HG02588 (cell line): Measurements from ENCODE around the gene IL11.
"Not testable (repeated sequence)": the region's sequence is repeated elsewhere in the genome, so short reads cannot be mapped to it uniquely, and the experiment has no call there.

Experiments used
- ATAC-seq: cut with Tn5 transposase; IDR thresholded peaks from one replicate; pipeline ENCODE4 v1.9.1; 2021; ENCODE audit warnings: mild to moderate bottlenecking, moderate library complexity; ENCODE audit not compliant: unreplicated experiment

The IL11 gene

GRCh38 chr19:55370305-55370988 is at the start of gene IL11:
IL11 (minus strand) TSS chr19:55370463; CDS start chr19:55370310, 153 bp downstream.
- ATAC-seq = no peak

- ATAC-seq = no peak
Observed at GRCh38 chr19:55419624-55420236, 49.5 kb upstream of the IL11 start.

- no peak for ATAC-seq
Observed at GRCh38 chr19:55419103-55419502, 48.8 kb upstream of the IL11 start.

- ATAC-seq = no peak
Observed at GRCh38 chr19:55418185-55418584, 47.9 kb upstream of the IL11 start.

GRCh38 chr19:55410168-55410567 is 39.9 kb upstream of the IL11 start:
- ATAC-seq = no peak

- ATAC-seq = not testable (repeated sequence)
Observed at GRCh38 chr19:55409179-55409578, 38.9 kb upstream of the IL11 start.

- no peak for ATAC-seq
Observed at GRCh38 chr19:55408533-55408872, 38.2 kb upstream of the IL11 start.

GRCh38 chr19:55407800-55408532 is 37.7 kb upstream of the IL11 start:
- ATAC-seq = peak; percentile 79

GRCh38 chr19:55407550-55407799 is 37.2 kb upstream of the IL11 start, which contains the start of gene UBE2S:
UBE2S (minus strand) TSS chr19:55407788; CDS start chr19:55407589, 199 bp downstream.
- not testable (repeated sequence) for ATAC-seq

- ATAC-seq = no peak
Observed at GRCh38 chr19:55406826-55407549, 36.7 kb upstream of the IL11 start.

- no peak for ATAC-seq
Observed at GRCh38 chr19:55406091-55406825, 36.0 kb upstream of the IL11 start.

GRCh38 chr19:55405638-55406037 is 35.4 kb upstream of the IL11 start:
- no peak for ATAC-seq

GRCh38 chr19:55402509-55402908 is 32.2 kb upstream of the IL11 start:
- ATAC-seq = no peak

GRCh38 chr19:55401390-55401789 is 31.1 kb upstream of the IL11 start:
- ATAC-seq = not testable (repeated sequence)

- ATAC-seq = no peak
Observed at GRCh38 chr19:55400281-55401087, 30.2 kb upstream of the IL11 start.

GRCh38 chr19:55398200-55398925 is 28.1 kb upstream of the IL11 start:
- no peak for ATAC-seq

GRCh38 chr19:55392820-55393761 is 22.8 kb upstream of the IL11 start:
- no peak for ATAC-seq
